ENCODE data around the gene NCR1.

- TF ChIP-seq ARID4B (CRISPR knock-in tag; IDR thresholded peaks at IDR 0.05; ENCODE audit: borderline replicate concordance) (no peak), ATF2 (CRISPR knock-in tag; IDR thresholded peaks at IDR 0.05; ENCODE audit: borderline replicate concordance, low read depth) (no peak), CTCF (IDR thresholded peaks at IDR 0.05) (no peak), NFE2L1 (CRISPR knock-in tag; IDR thresholded peaks at IDR 0.05) (no peak), TCF7 (CRISPR knock-in tag; IDR thresholded peaks at IDR 0.05; ENCODE audit: low read depth) (no peak), STAT6 (CRISPR knock-in tag; conservative IDR thresholded peaks at IDR 0.05; ENCODE audit: low read depth) (no peak), USF2 (CRISPR knock-in tag; IDR thresholded peaks at IDR 0.05) (no peak), MAX (CRISPR knock-in tag; IDR thresholded peaks at IDR 0.05) (no peak), SP1 (CRISPR knock-in tag; conservative IDR thresholded peaks at IDR 0.05) (no peak), ZNF263 (CRISPR knock-in tag; IDR thresholded peaks at IDR 0.05; ENCODE audit: low read depth) (no peak), ATF3 (CRISPR knock-in tag; conservative IDR thresholded peaks at IDR 0.05) (no peak), CREB1 (CRISPR knock-in tag; IDR thresholded peaks at IDR 0.05) (no peak)
These were observed 2.6 kb upstream of the NCR1 start for GRCh38 chr19:54903303-54903702.

All from WTC11 (cell line).